Measurements from ENCODE around the gene WIPI1. TPM values are rescaled to one million over a fixed set of nuclear protein-coding genes. Genes with fewer than 3 reads are reported as not detected.
A peak's percentile ranks its signal among the peaks of the same experiment; 100 is the strongest.

Gene WIPI1
- total and polyA plus RNA-seq, 9 of the 15 experiments (the other 6 are each of a cell fraction or from before 2014, with no cell fraction given) = 3.7 to 23.5 (median 11.8) TPM

DNA sequence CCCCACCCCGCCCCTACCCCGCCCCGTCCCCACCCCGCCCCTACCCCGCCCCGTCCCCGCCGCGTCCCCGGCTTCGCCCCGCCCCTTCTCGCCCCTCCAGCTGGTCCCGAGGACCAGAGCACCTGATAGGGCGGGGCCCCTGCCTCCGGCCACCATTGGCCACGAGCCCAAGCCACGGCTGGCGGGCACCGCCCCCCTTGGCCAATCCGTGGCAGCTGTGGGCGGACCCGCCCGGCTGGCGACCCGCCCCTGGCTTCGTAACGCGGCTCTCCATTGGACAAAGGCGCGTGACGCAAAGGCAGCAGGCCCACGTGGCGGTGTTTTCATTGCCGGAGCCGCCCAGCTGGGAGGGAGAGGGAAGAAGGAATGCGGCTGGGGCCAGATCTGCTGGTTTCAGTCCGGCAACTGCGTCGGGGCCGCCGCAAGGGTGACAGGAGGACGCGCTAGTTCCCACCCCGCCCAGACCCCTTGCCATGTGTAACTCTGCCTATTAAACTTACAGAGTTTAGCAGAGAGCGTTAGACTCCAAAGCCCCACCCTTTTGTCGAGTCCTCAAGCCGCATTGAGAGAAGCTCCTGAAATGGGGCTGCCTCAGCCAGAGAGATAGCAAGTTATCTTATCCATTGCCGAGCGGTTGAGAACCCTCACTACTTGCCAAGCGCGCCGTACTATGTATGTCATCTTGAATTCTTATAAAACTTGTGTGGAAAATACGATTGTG is 403 bp upstream of the WIPI1 start (continued):
- TF ChIP-seq CGGBP1 (CRISPR knock-in tag; IDR thresholded peaks at IDR 0.05) (no peak), ILK (tag; IDR thresholded peaks at IDR 0.05; ENCODE audit: borderline replicate concordance, low read depth) (no peak), MAFK (IDR thresholded peaks at IDR 0.05; ENCODE audit: low read length) (no peak)

DNA sequence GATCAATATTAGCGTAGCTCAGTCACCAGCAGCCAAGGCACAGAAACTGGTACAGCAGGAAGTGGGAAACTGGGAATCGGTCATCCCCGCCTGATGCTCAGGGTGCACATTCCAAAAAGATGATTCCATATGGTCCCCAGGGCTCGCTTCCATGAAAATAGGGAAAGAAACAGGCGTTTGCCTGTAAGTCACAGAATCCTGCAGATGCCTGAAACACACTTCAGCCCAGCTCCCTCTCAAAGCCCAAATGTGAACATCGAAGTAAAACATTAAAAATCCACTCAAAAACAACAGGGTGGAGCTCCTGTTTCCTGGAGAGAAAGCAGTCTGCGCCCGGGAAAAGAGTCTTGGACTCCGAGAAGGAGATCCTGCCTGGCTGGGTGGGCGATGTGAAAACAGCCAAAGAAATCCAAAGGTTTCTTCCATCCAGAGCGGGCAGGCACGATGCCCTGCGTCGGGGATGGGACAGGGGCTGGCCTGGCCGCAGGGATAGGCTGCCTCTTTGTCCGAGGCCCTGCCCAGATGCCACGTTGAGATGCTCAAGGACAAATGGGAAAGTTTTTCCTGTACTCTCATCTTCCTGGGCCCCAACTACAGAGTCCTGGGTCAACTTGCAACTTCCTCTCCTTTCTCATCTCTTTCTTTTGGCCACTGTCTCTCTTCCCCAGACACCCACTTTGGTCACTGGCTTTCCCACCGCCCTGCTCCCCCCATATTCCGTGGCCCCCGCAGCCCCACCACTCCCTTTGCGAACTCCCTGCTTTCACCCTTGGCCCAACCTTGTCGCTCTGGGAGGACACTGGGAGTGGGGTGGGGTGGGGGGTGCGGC is 743 bp downstream of the WIPI1 start:
- CTCF ChIA-PET (ENCODE audit: low intra/inter-chr PET ratio) = no interaction called here
- TSS peak; percentile 55 for BruUV-seq (replicated peaks)
- 0 out of 2 replicates have a peak, but pooled peaks have one; percentile 15 for TF ChIP-seq NKRF (IDR thresholded peaks at IDR 0.05; ENCODE audit: borderline replicate concordance)
- 0 out of 2 replicates have a peak, but pooled peaks have one; percentile 16 for TF ChIP-seq ZBTB17 (CRISPR knock-in tag; IDR thresholded peaks at IDR 0.05)
- TF ChIP-seq, protein P1, sequence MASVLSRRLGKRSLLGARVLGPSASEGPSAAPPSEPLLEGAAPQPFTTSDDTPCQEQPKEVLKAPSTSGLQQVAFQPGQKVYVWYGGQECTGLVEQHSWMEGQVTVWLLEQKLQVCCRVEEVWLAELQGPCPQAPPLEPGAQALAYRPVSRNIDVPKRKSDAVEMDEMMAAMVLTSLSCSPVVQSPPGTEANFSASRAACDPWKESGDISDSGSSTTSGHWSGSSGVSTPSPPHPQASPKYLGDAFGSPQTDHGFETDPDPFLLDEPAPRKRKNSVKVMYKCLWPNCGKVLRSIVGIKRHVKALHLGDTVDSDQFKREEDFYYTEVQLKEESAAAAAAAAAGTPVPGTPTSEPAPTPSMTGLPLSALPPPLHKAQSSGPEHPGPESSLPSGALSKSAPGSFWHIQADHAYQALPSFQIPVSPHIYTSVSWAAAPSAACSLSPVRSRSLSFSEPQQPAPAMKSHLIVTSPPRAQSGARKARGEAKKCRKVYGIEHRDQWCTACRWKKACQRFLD (CRISPR knock-in tag; IDR thresholded peaks at IDR 0.05) = 0 out of 2 replicates have a peak, but pooled peaks have one; percentile 9
- TF ChIP-seq GABPA (tag; conservative IDR thresholded peaks at IDR 0.05; ENCODE audit: low read depth) = 0 out of 2 replicates have a peak, but pooled peaks have one; percentile 29

More for the DNA sequence above, 743 bp downstream of the WIPI1 start:
- Histone ChIP-seq H3K9me3 (replicated peaks; ENCODE audit: control insufficient read depth, insufficient read depth, low read depth, low read length) (no peaks in the 10 kb centered on the region), H3K27ac (ENCODE audit: extremely low read depth, low read depth, low read length) (peak overlapping the region; percentile 12; the same call in 1 of the 3 replicates), H3K27me3 (ENCODE audit: control insufficient read depth in 2 of 2, insufficient read depth in 2 of 2, low read length in 2 of 2) (no peaks in the 10 kb centered on the region), H3K4me2 (ENCODE audit: insufficient read depth, low read length) (peak overlapping the region; percentile 81), H3K4me3 (peak overlapping the region; percentile 57), H3K4me1 (replicated peaks in 1 of 2; ENCODE audit: control insufficient read depth in 2 of 2, insufficient read depth in 2 of 2, low read length in 2 of 2) (peaks cover 13 to 32% of the 10 kb centered on the region in 2 experiments), H3K9me1 (ENCODE audit: control insufficient read depth, insufficient read depth, low read length) (no peaks in the 10 kb centered on the region), H2AFZ (ENCODE audit: low read depth, low read length) (peak overlapping the region; percentile 88), H4K20me1 (replicated peaks; ENCODE audit: control insufficient read depth, insufficient read depth, low read length) (no peaks in the 10 kb centered on the region), H3K9ac (ENCODE audit: insufficient read depth in 1 of 2, low read depth in 2 of 2, low read length in 2 of 2) (peak overlapping the region; percentile 46 to 92), H3K36me3 (ENCODE audit: control insufficient read depth, insufficient read depth, low read length) (no peaks in the 10 kb centered on the region), H3K79me2 (ENCODE audit: control insufficient read depth, insufficient read depth, low read length) (no peaks in the 10 kb centered on the region)
- intact Hi-C loops (cut with micrococcal nuclease) = loop anchor here (2.0 kb wide), 1 partner anchor 20 kb away; no protein-coding TSS in a partner anchor
- 39% methylated on average over 22 of the region's 23 CpGs for WGBS (ENCODE audit: insufficient coverage, low coverage, missing lambda C conversion rate)
- no peak for FAIRE-seq
- no peak for DNase-seq (ENCODE audit: extremely low read depth in 1 of 4, low spot score in 3 of 4)
- POLR2A ChIA-PET = interaction anchor here (0.9 to 3.0 kb wide), 6 partner anchors 10 to 23 kb away, joined by 3 to 12 read pairs (median 4); no protein-coding TSS in a partner anchor
- in situ Hi-C loops (cut with MboI) = loop anchor here (25.0 kb wide), 1 partner anchor 494 kb away; no protein-coding TSS in a partner anchor
- peak; percentile 2; the same call in 2 of the 3 replicates for ATAC-seq

Measured in K562 (cell line).